Sciatic nerve (tissue), 2 donors: ENCODE results near the gene KDM3B. TPM values are rescaled to one million over a fixed set of nuclear protein-coding genes. Genes with fewer than 3 reads are reported as not detected.

Experiments
- ATAC-seq: fragments of 200-7000 bp; cut with Tn5 transposase; one replicate; pipeline ENCODE4 v1.9.1; 2020; ENCODE audit warnings: mild to moderate bottlenecking, moderate library complexity
- DNase-seq: peaks from one replicate; pipeline ENCODE4 v3.0.0-alpha.2; 2020; ENCODE audit warnings: low spot score
- intact Hi-C: fragments of 100-400 bp; cut with DNase I; formaldehyde crosslinking; loops from one replicate; pipeline ENCODE4 v1.14.2; 2022
- total RNA-seq: library from RNA; stranded (reverse); fragmentation: NEBNext Ultra II Directional; extraction: Animal tissue kit (Norgen Biotek cat#: 25700); gene quantifications from one replicate; pipeline ENCODE4 v1.2.1, GENCODE V29; 2021
- donor health status: DM: no; HTN: no; CAD: no.
- donor health status: DM: no; HTN: no; CAD: no.

The KDM3B gene
- total RNA-seq, 1 donor from 2014 or later: 73.7 TPM

DNA sequence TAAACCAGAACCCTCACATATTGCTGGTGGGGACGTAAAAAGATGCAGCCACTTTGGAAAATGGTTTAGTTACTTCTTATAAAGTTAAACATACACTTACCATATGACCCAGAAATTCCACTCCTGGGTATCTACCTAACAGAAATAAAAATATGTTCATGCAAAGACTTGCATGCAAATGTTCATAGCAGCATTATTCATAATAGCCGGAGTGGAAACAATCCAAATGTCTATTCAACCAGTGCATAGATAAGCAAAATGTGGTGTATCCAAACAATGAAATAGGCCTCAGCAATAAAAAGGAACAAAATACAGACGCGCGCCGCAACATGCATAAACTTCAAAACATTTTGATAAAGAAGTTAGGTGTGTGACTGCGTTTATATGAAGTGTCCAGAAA is 124.4 kb downstream of the KDM3B start:
- no peak for ATAC-seq
- DNase-seq: no peak
- intact Hi-C loops: no loop called here

DNA sequence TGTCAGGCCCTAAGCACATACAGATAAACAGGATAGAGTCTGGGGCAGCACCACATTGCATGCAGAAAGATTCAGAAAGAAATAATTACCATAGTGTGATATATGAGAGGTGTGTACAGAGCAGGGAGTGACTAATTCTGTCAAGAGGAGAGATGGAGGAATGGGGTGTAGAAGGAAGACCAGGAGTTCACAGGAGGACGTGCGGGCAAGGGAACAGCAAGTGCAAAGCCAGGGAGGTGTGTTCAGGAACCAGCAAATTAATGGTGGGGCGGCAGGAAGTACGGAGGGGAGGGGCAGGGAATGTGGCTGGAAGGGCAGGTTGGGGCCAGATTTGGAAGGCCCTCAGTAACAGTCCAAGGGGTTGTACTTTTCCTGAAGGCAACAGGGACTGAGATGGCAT is 130.2 kb downstream of the KDM3B start:
- intact Hi-C loops: no loop called here
- no peak for DNase-seq
- no peak for ATAC-seq

Other genes with a start within 250 kb of the KDM3B start
- gene NME5, start 213.3 kb upstream of the KDM3B start, total RNA-seq: 3.7 TPM
- 67.0 TPM for gene BRD8, start 174.1 kb upstream of the KDM3B start, total RNA-seq
- 0.67 TPM for gene KIF20A, start 173.6 kb upstream of the KDM3B start, total RNA-seq
- 22.9 TPM for gene CDC23, start 139.4 kb upstream of the KDM3B start, total RNA-seq
- gene GFRA3, start 78.1 kb upstream of the KDM3B start, total RNA-seq: 17.7 TPM
- not detected for gene CDC25C, start 20.9 kb upstream of the KDM3B start, total RNA-seq
- gene FAM53C, start 14.4 kb upstream of the KDM3B start, total RNA-seq: 25.6 TPM
- gene REEP2, start 86.4 kb downstream of the KDM3B start, total RNA-seq: 5.3 TPM
- gene EGR1, start 112.8 kb downstream of the KDM3B start, total RNA-seq: 137 TPM
- 74.2 TPM for gene ETF1, start 190.6 kb downstream of the KDM3B start, total RNA-seq
- 152 TPM for gene HSPA9, start 222.7 kb downstream of the KDM3B start, total RNA-seq